Ovary (tissue), 9 donors: ENCODE measurements around the gene KCNQ4. TPM values are rescaled to one million over a fixed set of nuclear protein-coding genes. Genes with fewer than 3 reads are reported as not detected.

ENCODE experiments used
- DNase-seq, 5 donors: peaks; one replicate each; pipeline ENCODE4 v3.0.0-alpha.2; 2019 to 2020
- H3K27ac ChIP-seq, 2 donors: fragments of 200-600 bp; one replicate each; pipeline versions ENCODE4 v1.5.1 to v1.8.0; 2019 to 2022
- H3K27me3 ChIP-seq: fragments of 200-600 bp; one replicate; pipeline ENCODE4 v1.8.0; 2022
- H3K36me3 ChIP-seq: fragments of 200-600 bp; sonication (generic); one replicate; pipeline ENCODE4 v1.5.1; 2019
- H3K4me1 ChIP-seq: one replicate; pipeline ENCODE4 v1.8.1; 2013; ENCODE audit warnings: mild to moderate bottlenecking, moderate library complexity; ENCODE audit not compliant: insufficient read depth
- H3K4me3 ChIP-seq: fragments of 200-600 bp; sonication (generic); one replicate; pipeline ENCODE4 v1.5.1; 2017
- H3K9me3 ChIP-seq, 2 donors: fragments of 200-600 bp in 1 of 2; sonication (generic) in 1 of 2; one replicate each; pipeline versions ENCODE4 v1.5.1 to v1.8.1; 2013 to 2019; ENCODE audit warnings: mild to moderate bottlenecking in 1 of 2, moderate library complexity in 1 of 2
- EP300 ChIP-seq: sonication (generic); formaldehyde crosslinking; IDR thresholded peaks from one replicate; pipeline ENCODE4 v1.6.1; 2017; ENCODE audit warnings: antibody characterized with exemption
- POLR2A ChIP-seq: fragments of 450-650 bp; IDR thresholded peaks from one replicate; pipeline ENCODE4 v1.6.1; 2017; ENCODE audit warnings: antibody characterized with exemption, mild to moderate bottlenecking, moderate library complexity
- WGBS, 3 donors: extraction: QIAGEN DNeasy Blood & Tissue Kit in 1 of 3; methylation state at CpG; one replicate each; pipeline versions ENCODE4 v1.1.5 to v1.1.7; 2013 to 2017; 5-methylcytosine and 5-hydroxymethylcytosine counted together
- intact Hi-C, 4 donors: fragments of 100-400 bp; cut with DNase I; formaldehyde crosslinking; loops; one replicate each; pipeline versions ENCODE4 v1.11.0 to v1.15.1; 2022 to 2023
- polyA plus RNA-seq, 2 donors: library from polyadenylated mRNA; stranded (reverse); fragments of 200-250 nt in 1 of 2; fragments of 350-450 nt in 1 of 2; fragmentation: Illumina TruSeq in 1 of 2; extraction: RNeasy Lipid Tissue Mini Kit (QIAGEN cat#74804) in 1 of 2; gene quantifications; one replicate each; pipeline ENCODE4 v1.2.3, GENCODE V29; 2013 to 2014
- total RNA-seq, 7 donors: library from RNA; depleted of rRNA in 2 of 7; stranded (reverse); fragments of >200 nt in 2 of 7; fragmentation: NEBNext Ultra II Directional in 3 of 7; extraction: Animal tissue kit (Norgen Biotek cat#: 25700) in 3 of 7; gene quantifications; one replicate each; pipeline versions ENCODE4 v1.1.0 to v1.2.4, GENCODE V29; 2016 to 2023
- TF ChIP-seq, protein P1 (sequence below), 3 donors: fragments of 450-650 bp in 2 of 3; fragments of 200-600 bp in 1 of 3; IDR thresholded peaks; one replicate each; pipeline versions ENCODE4 v1.5.1 to v1.8.0; 2016 to 2022; ENCODE audit warnings: antibody characterized with exemption in 3 of 3, mild to moderate bottlenecking in 1 of 3
- donor health status: DM: no; HTN: no; CAD: no; lungs with moderate emphysema.
- donor health status: DM: no; HTN: no; CAD: no.
- donor health status: Bipolar disorder and iron deficiency.
- donor health status: DM: yes; HTN: yes; CAD: no.
- donor health status: DM: no; HTN: no; CAD: no.
- donor health status: DM: yes; HTN: yes; CAD: no.

Gene KCNQ4
- total and polyA plus RNA-seq, 9 donors, result 0.36 to 3.1 (median 0.84) TPM

DNA sequence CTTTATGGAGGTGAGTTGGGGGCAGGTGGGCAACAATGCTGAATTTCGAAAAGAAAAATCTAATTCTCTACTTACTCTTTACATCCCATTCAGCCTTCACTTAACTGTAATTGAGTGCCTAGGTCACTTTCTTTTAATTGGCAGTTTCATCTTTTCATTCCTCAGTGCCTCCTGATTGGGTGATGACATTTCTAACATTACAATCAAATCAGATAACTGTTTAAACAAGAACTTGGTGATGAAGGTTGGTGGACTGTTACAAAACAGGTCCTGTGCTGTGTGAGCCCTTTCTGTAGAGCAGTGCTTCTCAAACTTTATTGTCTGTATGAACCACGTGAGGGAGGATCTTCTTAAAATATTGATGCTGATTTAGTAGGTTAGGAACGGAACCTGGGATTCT, 40.1 kb upstream of the KCNQ4 start:
- intact Hi-C loops, result no loop called here
- no peaks in the 10 kb centered on the region for H3K27me3 ChIP-seq
- H3K4me3 ChIP-seq, result no peak overlapping the region
- TF ChIP-seq, protein P1, sequence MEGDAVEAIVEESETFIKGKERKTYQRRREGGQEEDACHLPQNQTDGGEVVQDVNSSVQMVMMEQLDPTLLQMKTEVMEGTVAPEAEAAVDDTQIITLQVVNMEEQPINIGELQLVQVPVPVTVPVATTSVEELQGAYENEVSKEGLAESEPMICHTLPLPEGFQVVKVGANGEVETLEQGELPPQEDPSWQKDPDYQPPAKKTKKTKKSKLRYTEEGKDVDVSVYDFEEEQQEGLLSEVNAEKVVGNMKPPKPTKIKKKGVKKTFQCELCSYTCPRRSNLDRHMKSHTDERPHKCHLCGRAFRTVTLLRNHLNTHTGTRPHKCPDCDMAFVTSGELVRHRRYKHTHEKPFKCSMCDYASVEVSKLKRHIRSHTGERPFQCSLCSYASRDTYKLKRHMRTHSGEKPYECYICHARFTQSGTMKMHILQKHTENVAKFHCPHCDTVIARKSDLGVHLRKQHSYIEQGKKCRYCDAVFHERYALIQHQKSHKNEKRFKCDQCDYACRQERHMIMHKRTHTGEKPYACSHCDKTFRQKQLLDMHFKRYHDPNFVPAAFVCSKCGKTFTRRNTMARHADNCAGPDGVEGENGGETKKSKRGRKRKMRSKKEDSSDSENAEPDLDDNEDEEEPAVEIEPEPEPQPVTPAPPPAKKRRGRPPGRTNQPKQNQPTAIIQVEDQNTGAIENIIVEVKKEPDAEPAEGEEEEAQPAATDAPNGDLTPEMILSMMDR (IDR thresholded peaks at IDR 0.05), result no peak
- TF ChIP-seq POLR2A (no peak), EP300 (no peak)
- DNase-seq, result no peak
- 89 to 95% (median 91%) methylated on average over 3 of the region's 3 CpGs for WGBS, 3 donors
- H3K4me1 ChIP-seq, result peaks cover 2% of the 10 kb centered on the region
- H3K9me3 ChIP-seq, result no peaks in the 10 kb centered on the region
- no peaks in the 10 kb centered on the region for H3K36me3 ChIP-seq
- H3K27ac ChIP-seq, result no peak overlapping the region

DNA sequence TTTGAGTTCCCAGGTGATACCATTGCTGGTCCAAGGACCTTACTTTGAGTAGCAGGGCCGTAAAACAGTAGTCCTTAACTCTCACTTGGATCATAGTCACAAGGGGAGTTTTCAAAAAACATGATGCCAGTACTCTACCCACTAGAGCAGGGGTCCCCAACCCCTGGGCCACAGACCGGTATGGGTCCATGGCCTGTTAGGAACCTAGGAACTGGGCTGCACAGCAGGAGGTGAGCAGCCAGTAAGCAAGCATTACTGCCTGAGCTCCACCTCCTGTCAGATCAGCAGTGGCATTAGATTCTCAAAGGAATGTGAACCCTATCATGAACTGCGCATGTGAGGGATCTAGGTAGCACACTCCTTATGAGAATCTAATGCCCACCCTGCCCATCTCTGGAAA, 39.7 kb upstream of the KCNQ4 start:
- H3K4me1 ChIP-seq, result peaks cover 2% of the 10 kb centered on the region
- H3K36me3 ChIP-seq, result no peaks in the 10 kb centered on the region
- H3K27me3 ChIP-seq, result no peaks in the 10 kb centered on the region
- DNase-seq, result no peak
- no peak overlapping the region for H3K27ac ChIP-seq
- intact Hi-C loops, result no loop called here
- WGBS, 3 donors, result 91 to 98% (median 96%) methylated on average over 3 of the region's 3 CpGs
- no peaks in the 10 kb centered on the region for H3K9me3 ChIP-seq
- H3K4me3 ChIP-seq, result no peak overlapping the region
- TF ChIP-seq POLR2A (no peak), EP300 (no peak)
- TF ChIP-seq, protein P1 (IDR thresholded peaks at IDR 0.05), result no peak

DNA sequence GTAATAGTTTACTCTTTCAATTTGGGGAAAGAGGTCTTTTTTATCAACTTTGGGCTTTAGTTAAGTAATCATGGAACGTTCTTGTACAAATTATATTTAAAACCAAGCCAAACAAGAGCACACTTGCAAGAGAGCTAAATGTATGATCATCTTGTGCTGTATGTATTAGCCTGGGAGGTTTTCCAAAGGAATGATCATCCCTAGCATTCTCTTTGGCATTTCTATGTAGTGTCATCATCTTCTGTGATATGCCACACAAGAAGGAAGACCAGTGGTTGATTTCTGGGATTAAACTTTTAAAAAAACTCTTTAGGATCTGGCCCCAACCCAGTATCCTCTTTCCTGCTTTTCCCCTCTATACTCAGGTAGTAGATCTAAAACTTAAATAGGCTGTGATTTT, 38.4 kb upstream of the KCNQ4 start:
- DNase-seq, result no peak
- no peaks in the 10 kb centered on the region for H3K9me3 ChIP-seq
- no peaks in the 10 kb centered on the region for H3K36me3 ChIP-seq
- H3K27ac ChIP-seq, result no peak overlapping the region
- intact Hi-C loops, result no loop called here
- H3K27me3 ChIP-seq, result no peaks in the 10 kb centered on the region
- WGBS, 3 donors, result 14 to 19% (median 16%) methylated on average over 1 of the region's 1 CpG
- TF ChIP-seq POLR2A, result no peak
- TF ChIP-seq, protein P1 (IDR thresholded peaks at IDR 0.05), result no peak
- TF ChIP-seq EP300, result no peak
- H3K4me3 ChIP-seq, result no peak overlapping the region
- peaks cover 2% of the 10 kb centered on the region for H3K4me1 ChIP-seq

DNA sequence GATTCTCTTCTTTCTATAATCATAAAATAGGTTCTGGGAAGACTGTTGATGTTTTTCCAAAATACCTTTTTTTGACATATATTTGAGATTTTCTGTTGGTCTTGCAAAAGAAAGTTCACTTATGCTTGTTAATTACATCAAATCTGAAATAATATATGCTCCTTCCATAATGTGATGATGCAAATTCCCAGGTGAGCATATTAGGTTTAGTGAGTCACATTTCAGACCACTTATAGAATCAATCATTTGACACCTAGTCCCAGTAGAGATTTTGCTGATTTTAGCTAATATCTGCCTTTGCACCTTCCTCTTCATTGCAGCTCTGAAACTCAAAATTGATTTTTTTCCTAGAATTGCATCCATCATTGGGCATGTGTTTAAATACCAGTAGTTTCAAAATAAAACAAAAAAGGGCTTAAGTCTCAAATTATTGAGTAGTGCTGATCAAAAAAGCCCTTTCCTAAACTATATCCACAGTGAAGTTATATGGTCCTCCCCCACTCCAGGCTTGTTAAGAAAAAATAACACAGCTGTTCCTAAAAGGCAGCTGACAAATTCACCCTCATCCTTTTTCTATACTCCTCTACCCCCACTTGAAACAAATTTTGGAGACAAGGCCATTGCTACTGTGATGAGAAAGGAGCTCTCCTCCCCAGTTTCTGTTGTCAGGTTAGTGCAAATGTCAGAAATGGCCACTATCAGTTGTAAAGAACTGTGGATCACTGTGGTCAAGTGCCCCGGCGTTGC, 37.1 kb upstream of the KCNQ4 start:
- WGBS, 3 donors, result 82 to 86% (median 82%) methylated on average over 2 of the region's 2 CpGs
- no peaks in the 10 kb centered on the region for H3K36me3 ChIP-seq
- H3K4me3 ChIP-seq, result no peak overlapping the region
- no peaks in the 10 kb centered on the region for H3K27me3 ChIP-seq
- peaks cover 2% of the 10 kb centered on the region for H3K4me1 ChIP-seq
- TF ChIP-seq EP300, result no peak
- TF ChIP-seq, protein P1 (IDR thresholded peaks at IDR 0.05), result no peak
- no peak for TF ChIP-seq POLR2A
- no peaks in the 10 kb centered on the region for H3K9me3 ChIP-seq
- intact Hi-C loops, result no loop called here
- H3K27ac ChIP-seq, result no peak overlapping the region
- DNase-seq, result no peak
